GM06990 (cell line): Measurements from ENCODE around the gene TNFRSF9.

Source experiments
- DNase-seq: peaks from one replicate; pipeline ENCODE4 v3.0.0-alpha.2; 2011; ENCODE audit not compliant: insufficient read length; ENCODE audit errors: extremely low read depth
- H3K27me3 ChIP-seq: replicated peaks from 2 replicates; pipeline ENCODE4 v1.6.0; 2011; ENCODE audit warnings: low read length; ENCODE audit not compliant: control insufficient read depth, insufficient read depth
- H3K36me3 ChIP-seq: 2 replicates; pipeline ENCODE4 v1.5.1; 2011; ENCODE audit warnings: low read length; ENCODE audit not compliant: control insufficient read depth, insufficient read depth
- H3K4me3 ChIP-seq: replicated peaks from 2 replicates; pipeline ENCODE4 v1.5.1; 2011; ENCODE audit warnings: low read depth, mild to moderate bottlenecking, control low read depth, low read length
- TF ChIP-seq, protein P1 (sequence below): IDR thresholded peaks from 2 replicates; pipeline ENCODE4 v1.5.1; 2011; ENCODE audit warnings: low read length, control low read depth, mild to moderate bottlenecking, inconsistent platforms; ENCODE audit not compliant: insufficient read depth, poor library complexity, severe bottlenecking

The TNFRSF9 gene

DNA sequence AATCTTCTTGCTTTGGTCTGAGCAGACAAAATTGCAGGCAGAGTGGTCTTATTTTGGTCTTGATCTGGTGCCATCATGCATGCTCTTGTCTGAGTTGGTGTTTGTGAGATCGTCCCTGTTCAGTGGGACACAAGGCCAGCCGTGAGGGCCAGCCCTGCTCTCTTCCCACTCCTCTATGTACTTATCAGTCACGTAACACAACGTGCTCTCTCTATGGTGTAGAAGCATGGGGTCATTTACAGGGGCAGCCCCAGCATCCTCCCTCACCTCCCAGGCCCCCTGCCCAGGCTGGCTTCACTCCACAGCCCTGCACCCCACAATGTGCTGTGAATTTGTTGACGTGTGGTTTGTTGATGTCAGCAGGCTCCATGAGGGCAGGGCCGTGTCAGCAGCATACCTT lies 69.5 kb downstream of the TNFRSF9 start:
- H3K36me3 ChIP-seq, result no peaks in the 10 kb centered on the region
- H3K27me3 ChIP-seq, result no peaks in the 10 kb centered on the region
- TF ChIP-seq, protein P1, sequence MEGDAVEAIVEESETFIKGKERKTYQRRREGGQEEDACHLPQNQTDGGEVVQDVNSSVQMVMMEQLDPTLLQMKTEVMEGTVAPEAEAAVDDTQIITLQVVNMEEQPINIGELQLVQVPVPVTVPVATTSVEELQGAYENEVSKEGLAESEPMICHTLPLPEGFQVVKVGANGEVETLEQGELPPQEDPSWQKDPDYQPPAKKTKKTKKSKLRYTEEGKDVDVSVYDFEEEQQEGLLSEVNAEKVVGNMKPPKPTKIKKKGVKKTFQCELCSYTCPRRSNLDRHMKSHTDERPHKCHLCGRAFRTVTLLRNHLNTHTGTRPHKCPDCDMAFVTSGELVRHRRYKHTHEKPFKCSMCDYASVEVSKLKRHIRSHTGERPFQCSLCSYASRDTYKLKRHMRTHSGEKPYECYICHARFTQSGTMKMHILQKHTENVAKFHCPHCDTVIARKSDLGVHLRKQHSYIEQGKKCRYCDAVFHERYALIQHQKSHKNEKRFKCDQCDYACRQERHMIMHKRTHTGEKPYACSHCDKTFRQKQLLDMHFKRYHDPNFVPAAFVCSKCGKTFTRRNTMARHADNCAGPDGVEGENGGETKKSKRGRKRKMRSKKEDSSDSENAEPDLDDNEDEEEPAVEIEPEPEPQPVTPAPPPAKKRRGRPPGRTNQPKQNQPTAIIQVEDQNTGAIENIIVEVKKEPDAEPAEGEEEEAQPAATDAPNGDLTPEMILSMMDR, result no peak
- H3K4me3 ChIP-seq, result no peak overlapping the region
- DNase-seq, result no peak

- DNase-seq, result no peak
- Histone ChIP-seq H3K36me3 (no peaks in the 10 kb centered on the region), H3K27me3 (no peaks in the 10 kb centered on the region), H3K4me3 (no peak overlapping the region)
- TF ChIP-seq, protein P1, result no peak
These were observed 71.3 kb downstream of the TNFRSF9 start for GRCh38 chr1:7869136-7869920.

DNA sequence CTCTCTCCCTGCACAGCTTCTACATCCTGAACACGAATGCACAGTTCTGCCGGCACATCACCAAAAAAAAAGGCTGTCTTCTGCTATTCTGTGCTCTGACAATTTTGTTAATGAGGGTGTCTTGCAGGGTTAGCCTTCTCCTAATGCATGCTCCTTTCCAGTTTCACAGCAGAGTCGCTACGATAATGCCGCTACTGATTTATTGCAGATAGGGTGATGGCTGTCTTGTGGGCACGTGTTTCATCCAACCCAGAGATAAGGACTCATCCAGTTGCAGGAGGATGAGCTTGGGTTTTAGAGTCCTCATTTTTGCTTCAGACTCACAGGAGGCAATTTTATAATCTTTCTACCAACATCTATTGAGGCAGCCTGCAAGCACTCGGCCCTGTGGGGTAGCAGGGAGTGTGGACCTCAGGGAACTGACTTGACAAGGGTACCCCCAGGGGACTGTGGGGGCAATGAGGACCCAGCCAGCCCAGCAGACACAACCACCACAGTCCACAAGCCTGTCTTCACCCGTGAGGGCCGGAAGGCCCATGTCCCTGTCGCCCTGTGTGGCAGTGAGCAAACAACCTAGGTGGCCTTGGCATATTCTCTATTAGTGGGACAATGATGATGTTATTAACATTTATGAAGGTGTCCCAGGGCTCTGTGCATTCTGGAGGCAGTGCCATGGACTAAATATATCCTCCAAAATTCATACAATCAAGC lies 72.4 kb downstream of the TNFRSF9 start:
- no peak for DNase-seq
- no peak overlapping the region for H3K4me3 ChIP-seq
- H3K36me3 ChIP-seq, result no peaks in the 10 kb centered on the region
- TF ChIP-seq, protein P1, result no peak
- H3K27me3 ChIP-seq, result no peaks in the 10 kb centered on the region

GRCh38 chr1:7865978-7866377 lies 74.7 kb downstream of the TNFRSF9 start:
- Histone ChIP-seq H3K4me3 (no peak overlapping the region), H3K36me3 (no peaks in the 10 kb centered on the region)
- TF ChIP-seq, protein P1, result no peak

More at GRCh38 chr1:7865978-7866377, 74.7 kb downstream of the TNFRSF9 start:
- DNase-seq, result no peak
- H3K27me3 ChIP-seq, result no peaks in the 10 kb centered on the region
